Thoracic aorta (tissue), 2 donors: ENCODE data around the gene WNT7A. TPM values are rescaled to one million over a fixed set of nuclear protein-coding genes. Genes with fewer than 3 reads are reported as not detected.

Experiments
- ATAC-seq: fragments of 150-250 bp; one replicate; pipeline ENCODE4 v1.8.0; 2017; ENCODE audit warnings: low read depth; ENCODE audit not compliant: insufficient number of reproducible peaks, low FRiP score
- DNase-seq: peaks from one replicate; pipeline ENCODE4 v3.0.0-alpha.2; 2020; ENCODE audit warnings: low spot score
- H3K27ac ChIP-seq, 2 donors: fragments of 200-600 bp; sonication (generic); 1 replicate in 1 of 2; 2 replicates in 1 of 2; pipeline ENCODE4 v1.5.1; 2016; ENCODE audit warnings: mild to moderate bottlenecking in 2 of 2, moderate library complexity in 2 of 2
- H3K27me3 ChIP-seq: fragments of 200-600 bp; sonication (generic); replicated peaks from 2 replicates; pipeline ENCODE4 v1.6.0; 2016; ENCODE audit warnings: mild to moderate bottlenecking; ENCODE audit not compliant: insufficient read depth
- H3K36me3 ChIP-seq: fragments of 200-600 bp; sonication (generic); one replicate; pipeline ENCODE4 v1.5.1; 2016
- H3K4me1 ChIP-seq, 2 donors: fragments of 200-600 bp; sonication (generic); 1 replicate in 1 of 2; 2 replicates in 1 of 2; pipeline versions ENCODE4 v1.5.1 to v1.6.0; 2016; ENCODE audit warnings: low read depth in 2 of 2, mild to moderate bottlenecking in 1 of 2; ENCODE audit not compliant: control insufficient read depth in 1 of 2
- H3K4me3 ChIP-seq: fragments of 200-600 bp; sonication (generic); 2 replicates; pipeline ENCODE4 v1.5.1; 2016; ENCODE audit warnings: mild to moderate bottlenecking
- H3K9me3 ChIP-seq: fragments of 200-600 bp; sonication (generic); 2 replicates; pipeline ENCODE4 v1.5.1; 2016
- total RNA-seq, 2 donors: library from RNA; depleted of rRNA; stranded (reverse); fragments of >200 nt; gene quantifications; one replicate each; pipeline versions ENCODE4 v1.1.0 to v1.2.3, GENCODE V29; 2016
- TF ChIP-seq, protein P1 (sequence below): fragments of 200-600 bp; sonication (generic); IDR thresholded peaks from one replicate; pipeline ENCODE4 v1.5.1; 2019; ENCODE audit warnings: antibody characterized with exemption

The WNT7A gene
- total RNA-seq, 2 donors from 2014 or later: not detected

GRCh38 chr3:13867732-13868131, 12.1 kb downstream of the WNT7A start:
- Histone ChIP-seq H3K27me3 (no peaks in the 10 kb centered on the region), H3K9me3 (peaks cover 4% of the 10 kb centered on the region), H3K4me3 (no peak overlapping the region), H3K4me1 (no peaks in the 10 kb centered on the region), H3K27ac (no peak overlapping the region), H3K36me3 (no peaks in the 10 kb centered on the region)
- DNase-seq (no peak), ATAC-seq (no peak)
- TF ChIP-seq, protein P1, sequence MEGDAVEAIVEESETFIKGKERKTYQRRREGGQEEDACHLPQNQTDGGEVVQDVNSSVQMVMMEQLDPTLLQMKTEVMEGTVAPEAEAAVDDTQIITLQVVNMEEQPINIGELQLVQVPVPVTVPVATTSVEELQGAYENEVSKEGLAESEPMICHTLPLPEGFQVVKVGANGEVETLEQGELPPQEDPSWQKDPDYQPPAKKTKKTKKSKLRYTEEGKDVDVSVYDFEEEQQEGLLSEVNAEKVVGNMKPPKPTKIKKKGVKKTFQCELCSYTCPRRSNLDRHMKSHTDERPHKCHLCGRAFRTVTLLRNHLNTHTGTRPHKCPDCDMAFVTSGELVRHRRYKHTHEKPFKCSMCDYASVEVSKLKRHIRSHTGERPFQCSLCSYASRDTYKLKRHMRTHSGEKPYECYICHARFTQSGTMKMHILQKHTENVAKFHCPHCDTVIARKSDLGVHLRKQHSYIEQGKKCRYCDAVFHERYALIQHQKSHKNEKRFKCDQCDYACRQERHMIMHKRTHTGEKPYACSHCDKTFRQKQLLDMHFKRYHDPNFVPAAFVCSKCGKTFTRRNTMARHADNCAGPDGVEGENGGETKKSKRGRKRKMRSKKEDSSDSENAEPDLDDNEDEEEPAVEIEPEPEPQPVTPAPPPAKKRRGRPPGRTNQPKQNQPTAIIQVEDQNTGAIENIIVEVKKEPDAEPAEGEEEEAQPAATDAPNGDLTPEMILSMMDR: no peak

- DNase-seq: no peak
- ATAC-seq: no peak
- H3K27me3 ChIP-seq: no peaks in the 10 kb centered on the region
Measured at GRCh38 chr3:13866041-13866965, 13.6 kb downstream of the WNT7A start.

GRCh38 chr3:13865581-13865980, 14.3 kb downstream of the WNT7A start:
- Histone ChIP-seq H3K36me3 (no peaks in the 10 kb centered on the region), H3K27ac (no peak overlapping the region), H3K9me3 (no peaks in the 10 kb centered on the region), H3K27me3 (no peaks in the 10 kb centered on the region), H3K4me3 (no peak overlapping the region), H3K4me1 (no peaks in the 10 kb centered on the region)
- no peak for ATAC-seq
- no peak for DNase-seq
- TF ChIP-seq, protein P1: no peak

More at GRCh38 chr3:13866041-13866965, 13.6 kb downstream of the WNT7A start:
- no peaks in the 10 kb centered on the region for H3K4me1 ChIP-seq
- no peaks in the 10 kb centered on the region for H3K36me3 ChIP-seq
- H3K27ac ChIP-seq: no peak overlapping the region
- H3K4me3 ChIP-seq: no peak overlapping the region
- H3K9me3 ChIP-seq: peaks cover 4% of the 10 kb centered on the region
- TF ChIP-seq, protein P1: no peak

- H3K27ac ChIP-seq: no peak overlapping the region
- H3K4me3 ChIP-seq: no peak overlapping the region
- no peaks in the 10 kb centered on the region for H3K27me3 ChIP-seq
- no peaks in the 10 kb centered on the region for H3K36me3 ChIP-seq
- ATAC-seq: no peak
- H3K9me3 ChIP-seq: no peaks in the 10 kb centered on the region
- no peak for DNase-seq
- H3K4me1 ChIP-seq: no peaks in the 10 kb centered on the region
- TF ChIP-seq, protein P1: no peak
Measured at GRCh38 chr3:13865106-13865505, 14.8 kb downstream of the WNT7A start.

DNA sequence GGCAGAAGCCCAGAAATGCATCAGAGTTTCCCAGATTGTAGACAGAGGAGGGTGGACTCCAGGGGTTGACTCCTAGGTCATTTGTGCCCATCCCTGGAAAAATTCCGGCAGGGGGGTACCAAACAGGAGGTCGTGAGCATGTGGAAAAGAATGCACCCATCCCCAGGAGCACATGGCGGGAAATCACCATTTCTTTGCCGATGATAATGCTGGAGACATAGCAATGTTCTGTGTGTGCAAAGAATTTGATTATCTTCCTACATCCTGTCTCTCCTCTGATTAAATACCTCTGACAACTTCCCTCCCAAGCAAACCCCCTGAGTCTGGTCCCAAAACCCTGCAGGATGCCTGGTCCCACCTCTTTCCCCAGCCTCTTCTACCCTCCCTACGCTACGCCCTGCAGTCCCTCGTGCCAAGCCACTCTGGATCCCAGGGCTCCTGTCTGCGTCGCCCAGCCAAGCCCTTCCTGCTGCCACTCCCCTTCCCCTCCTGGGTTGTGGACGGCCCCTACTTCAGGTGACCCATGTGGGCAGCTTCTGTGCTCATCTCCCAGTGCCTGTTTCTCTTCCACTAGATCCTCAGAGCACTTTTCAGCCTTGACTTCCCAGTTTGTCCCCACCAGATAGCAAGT, 15.8 kb downstream of the WNT7A start:
- H3K27me3 ChIP-seq: peaks cover 5% of the 10 kb centered on the region
- TF ChIP-seq, protein P1: no peak
- no peak overlapping the region for H3K4me3 ChIP-seq
- no peaks in the 10 kb centered on the region for H3K9me3 ChIP-seq
- ATAC-seq (no peak), DNase-seq (no peak)
- H3K27ac ChIP-seq: no peak overlapping the region
- no peaks in the 10 kb centered on the region for H3K4me1 ChIP-seq
- H3K36me3 ChIP-seq: no peaks in the 10 kb centered on the region
